Thyroid gland (tissue), 4 donors: ENCODE data around the gene CRELD1.

ENCODE experiments used
- POLR2A ChIP-seq, 2 donors: fragments of 450-650 bp; IDR thresholded peaks; one replicate each; pipeline ENCODE4 v1.6.1; 2017; ENCODE audit warnings: antibody characterized with exemption in 2 of 2, mild to moderate bottlenecking in 2 of 2, moderate library complexity in 1 of 2
- TF ChIP-seq, protein P1 (sequence below), 6 experiments: fragments of 200-600 bp in 3 of 6; fragments of 450-650 bp in 3 of 6; sonication (generic) in 3 of 6; IDR thresholded peaks; one replicate each; pipeline ENCODE4 v1.5.1; 2016 to 2019; ENCODE audit warnings: antibody characterized with exemption in 6 of 6, mild to moderate bottlenecking in 2 of 6, inconsistent platforms in 1 of 6, moderate library complexity in 1 of 6

DNA sequence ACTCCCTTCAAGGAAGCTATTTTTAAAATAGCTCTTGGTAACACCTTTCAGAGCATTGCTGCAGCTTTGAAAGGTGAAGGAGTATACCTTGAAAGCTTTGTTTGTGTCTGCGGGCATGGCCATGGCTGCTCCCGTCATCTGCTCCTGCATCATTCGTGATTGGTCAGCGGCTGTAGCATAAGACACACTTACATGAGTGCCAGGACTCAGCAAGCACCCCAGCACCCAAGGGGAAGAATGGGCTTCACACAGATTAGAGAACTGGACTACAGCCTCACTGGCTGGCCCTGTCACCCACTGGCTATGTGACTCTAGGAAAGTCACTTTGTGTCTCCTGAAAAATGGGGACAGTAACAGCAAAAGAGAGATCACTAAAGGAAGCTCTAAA lies 36.0 kb downstream of the CRELD1 start:
- no peak for TF ChIP-seq POLR2A (IDR thresholded peaks at IDR 0.05)
- TF ChIP-seq, protein P1, sequence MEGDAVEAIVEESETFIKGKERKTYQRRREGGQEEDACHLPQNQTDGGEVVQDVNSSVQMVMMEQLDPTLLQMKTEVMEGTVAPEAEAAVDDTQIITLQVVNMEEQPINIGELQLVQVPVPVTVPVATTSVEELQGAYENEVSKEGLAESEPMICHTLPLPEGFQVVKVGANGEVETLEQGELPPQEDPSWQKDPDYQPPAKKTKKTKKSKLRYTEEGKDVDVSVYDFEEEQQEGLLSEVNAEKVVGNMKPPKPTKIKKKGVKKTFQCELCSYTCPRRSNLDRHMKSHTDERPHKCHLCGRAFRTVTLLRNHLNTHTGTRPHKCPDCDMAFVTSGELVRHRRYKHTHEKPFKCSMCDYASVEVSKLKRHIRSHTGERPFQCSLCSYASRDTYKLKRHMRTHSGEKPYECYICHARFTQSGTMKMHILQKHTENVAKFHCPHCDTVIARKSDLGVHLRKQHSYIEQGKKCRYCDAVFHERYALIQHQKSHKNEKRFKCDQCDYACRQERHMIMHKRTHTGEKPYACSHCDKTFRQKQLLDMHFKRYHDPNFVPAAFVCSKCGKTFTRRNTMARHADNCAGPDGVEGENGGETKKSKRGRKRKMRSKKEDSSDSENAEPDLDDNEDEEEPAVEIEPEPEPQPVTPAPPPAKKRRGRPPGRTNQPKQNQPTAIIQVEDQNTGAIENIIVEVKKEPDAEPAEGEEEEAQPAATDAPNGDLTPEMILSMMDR (IDR thresholded peaks at IDR 0.05), result no peak
